ENCODE data around the gene COPB1.

COPB1 gene

GRCh38 chr11:14408612-14409011 is 91.0 kb downstream of the COPB1 start:
- no peak for TF ChIP-seq ZNF274 (IDR thresholded peaks at IDR 0.05; ENCODE audit: low read depth, low read length)
- no peak overlapping the region for H3K4me3 ChIP-seq (ENCODE audit: low read length)
